Posterior vena cava (tissue), 2 donors: ENCODE results near the gene CDC73. TPM values are rescaled to one million over a fixed set of nuclear protein-coding genes. Genes with fewer than 3 reads are reported as not detected.
"Not testable (repeated sequence)": the region's sequence is repeated elsewhere in the genome, so short reads cannot be mapped to it uniquely, and the experiment has no call there.

ENCODE experiments used
- DNase-seq: peaks from one replicate; pipeline ENCODE4 v3.0.0-alpha.2; 2020; ENCODE audit warnings: low spot score
- intact Hi-C, 2 donors: fragments of 100-400 bp; cut with DNase I; formaldehyde crosslinking; loops; one replicate each; pipeline versions ENCODE4 v1.14.1 to v1.14.2; 2022 to 2023
- total RNA-seq, 2 donors: library from RNA; stranded (reverse); fragmentation: NEBNext Ultra II Directional; extraction: Animal tissue kit (Norgen Biotek cat#: 25700); gene quantifications; one replicate each; pipeline ENCODE4 v1.2.1, GENCODE V29; 2021
- donor health status: DM: yes; HTN: yes; CAD: no.
- donor health status: DM: yes; HTN: yes; CAD: no.

The CDC73 gene
- total RNA-seq, 2 donors from 2014 or later: 70.0 to 79.1 TPM

- DNase-seq: no peak
- intact Hi-C loops: no loop called here
Measured at GRCh38 chr1:193156117-193156821, 34.4 kb downstream of the CDC73 start.

- DNase-seq: no peak
- intact Hi-C loops: no loop called here
Measured at GRCh38 chr1:193156822-193157142, 35.0 kb downstream of the CDC73 start.

DNA sequence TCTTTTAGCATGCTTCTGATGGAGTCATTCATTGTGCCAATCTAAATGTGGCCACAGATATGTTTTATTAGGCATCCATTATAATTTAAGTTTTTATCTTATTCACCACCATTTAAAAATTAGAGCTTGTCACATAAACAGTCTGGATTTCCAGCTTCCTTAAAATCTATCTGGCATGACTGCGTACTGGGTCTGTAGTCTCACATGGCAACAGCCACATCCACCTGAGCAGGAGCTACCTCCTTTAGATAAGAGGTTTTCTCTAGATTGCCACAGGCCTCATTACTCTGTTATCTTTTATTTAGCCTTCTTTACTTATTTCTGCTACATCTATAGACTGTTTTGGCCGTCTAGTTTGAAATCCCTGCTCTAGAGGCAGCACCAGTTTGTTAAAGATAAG lies 35.5 kb downstream of the CDC73 start:
- no peak for DNase-seq
- intact Hi-C loops: no loop called here

GRCh38 chr1:193176113-193176512 lies 54.3 kb downstream of the CDC73 start:
- intact Hi-C loops: no loop called here
- no peak for DNase-seq

GRCh38 chr1:193176788-193177187 lies 55.0 kb downstream of the CDC73 start:
- no peak for DNase-seq
- intact Hi-C loops: no loop called here

DNA sequence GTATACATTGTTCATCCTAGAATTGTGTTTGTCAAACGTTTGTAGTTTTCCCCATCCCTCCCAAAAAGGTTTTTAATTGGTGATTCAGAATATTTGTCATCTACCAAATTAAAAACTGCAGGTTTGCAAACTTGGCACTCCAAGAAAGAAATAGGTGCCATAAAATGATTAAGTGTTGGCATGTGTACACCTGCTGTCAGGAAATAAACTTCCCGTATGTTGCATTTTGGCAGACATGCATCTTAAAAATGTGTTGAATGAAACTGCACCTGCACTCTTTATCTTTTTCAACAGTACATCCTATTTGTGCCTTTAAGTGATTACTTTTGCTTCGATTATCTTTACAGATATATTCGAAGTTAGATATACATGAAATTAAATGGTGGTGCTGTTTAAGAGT lies 57.3 kb downstream of the CDC73 start:
- intact Hi-C loops: no loop called here
- no peak for DNase-seq

- intact Hi-C loops: no loop called here
- DNase-seq: no peak
Measured at GRCh38 chr1:193181536-193181935, 59.7 kb downstream of the CDC73 start.

GRCh38 chr1:193181985-193182384 lies 60.2 kb downstream of the CDC73 start:
- intact Hi-C loops: no loop called here
- no peak for DNase-seq

GRCh38 chr1:193183019-193183627 lies 61.3 kb downstream of the CDC73 start:
- no peak for DNase-seq
- intact Hi-C loops: no loop called here

DNA sequence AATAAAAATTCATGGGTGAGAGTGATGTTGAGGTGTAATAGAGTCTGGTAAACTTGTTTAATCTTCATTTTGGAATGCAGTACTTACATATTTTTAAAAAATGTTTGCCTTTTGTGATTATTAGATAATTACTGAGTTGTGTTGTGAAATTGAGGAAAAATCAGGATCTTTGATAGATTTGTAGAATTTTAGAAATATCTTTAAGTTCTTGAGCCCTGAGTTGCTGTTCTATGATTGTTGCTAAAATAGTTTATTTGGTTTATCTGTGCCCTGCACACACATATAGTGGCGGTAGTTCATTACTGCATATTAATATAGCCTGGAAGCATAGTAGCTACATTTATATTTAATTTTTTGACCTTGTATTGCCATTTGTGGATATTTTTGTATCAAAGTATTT lies 62.9 kb downstream of the CDC73 start:
- no peak for DNase-seq
- intact Hi-C loops: no loop called here

DNA sequence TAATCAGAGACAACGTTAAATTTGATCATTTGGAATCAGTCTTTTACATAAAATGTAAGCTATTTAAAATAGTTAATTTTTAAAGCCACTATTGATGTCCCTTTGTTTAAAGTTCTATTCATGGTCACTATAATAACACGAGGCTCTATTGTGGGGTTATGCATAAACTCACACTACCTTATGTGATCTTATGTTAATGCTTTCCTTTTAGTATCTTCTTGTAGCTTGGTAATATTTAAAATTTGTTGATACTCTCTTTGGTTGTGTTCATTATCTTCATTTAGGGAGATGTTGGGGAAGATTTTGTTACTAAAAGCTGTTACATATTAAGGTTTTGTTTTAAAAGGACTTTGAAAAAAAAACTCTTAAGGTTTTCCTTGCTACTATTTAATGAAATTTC lies 63.4 kb downstream of the CDC73 start:
- no peak for DNase-seq
- intact Hi-C loops: no loop called here

DNA sequence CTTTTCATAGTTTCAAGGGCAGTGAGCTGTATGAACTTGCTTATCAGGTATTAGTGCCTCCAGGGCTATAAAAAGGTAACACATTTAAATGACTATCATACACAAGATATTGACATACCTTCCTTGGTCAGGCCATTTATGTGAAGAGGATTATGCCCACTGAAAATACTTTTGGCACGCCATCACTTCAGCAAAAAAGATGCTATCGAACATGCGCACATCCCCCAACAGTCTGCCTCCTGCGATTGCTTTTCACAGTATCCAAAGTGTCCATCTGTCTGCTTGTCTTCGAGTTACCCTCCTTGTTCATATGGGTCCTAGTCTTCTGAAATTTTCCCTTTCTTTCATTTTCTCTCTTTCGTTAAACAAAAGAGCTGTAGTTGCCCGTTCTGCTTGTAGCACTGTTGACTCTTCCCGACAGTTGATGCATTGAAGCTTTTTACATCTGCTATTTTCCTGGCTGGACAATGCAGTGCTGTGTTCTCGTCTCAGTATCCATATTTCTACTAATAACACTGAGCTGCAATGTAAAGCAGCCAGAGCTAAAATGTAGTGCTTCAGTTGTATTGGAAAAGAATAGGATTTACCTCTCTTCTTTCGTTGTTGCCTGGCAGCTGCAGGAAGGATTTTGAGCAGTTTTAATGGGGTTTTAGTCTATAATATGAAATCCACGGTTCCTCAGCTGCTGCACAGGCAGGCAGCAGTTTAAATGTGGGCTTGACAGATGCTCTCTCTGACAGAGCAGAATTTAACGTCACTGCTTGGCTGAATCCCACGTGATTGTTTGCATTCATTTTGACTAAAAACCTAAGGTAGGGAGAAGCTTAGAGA lies 64.3 kb downstream of the CDC73 start, which contains the start of gene B3GALT2:
TSS of gene B3GALT2 (minus strand) at position 713 of the 831 bp plus-strand sequence. CDS start 5,051 bp downstream, outside the sequence.
- no peak for DNase-seq
- intact Hi-C loops: no loop called here

DNA sequence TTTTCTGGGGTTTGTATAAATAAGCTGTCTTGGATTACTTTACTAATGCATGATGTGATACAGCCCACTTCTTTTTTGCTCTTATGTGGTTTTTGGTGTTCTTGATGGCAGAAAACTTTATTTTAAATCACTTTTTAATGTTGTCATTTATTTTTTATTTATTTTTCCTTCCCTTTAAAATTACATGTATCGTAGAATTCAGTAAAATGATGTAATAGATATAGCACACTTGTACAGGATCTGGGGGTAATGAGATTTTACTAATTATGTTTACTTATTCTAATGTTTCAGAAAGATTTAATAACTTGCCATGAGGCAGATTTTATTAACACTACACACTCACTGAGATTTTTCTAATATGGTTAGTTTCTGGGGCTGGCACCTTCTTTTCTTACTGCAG lies 65.3 kb downstream of the CDC73 start:
- intact Hi-C loops: no loop called here
- no peak for DNase-seq

DNA sequence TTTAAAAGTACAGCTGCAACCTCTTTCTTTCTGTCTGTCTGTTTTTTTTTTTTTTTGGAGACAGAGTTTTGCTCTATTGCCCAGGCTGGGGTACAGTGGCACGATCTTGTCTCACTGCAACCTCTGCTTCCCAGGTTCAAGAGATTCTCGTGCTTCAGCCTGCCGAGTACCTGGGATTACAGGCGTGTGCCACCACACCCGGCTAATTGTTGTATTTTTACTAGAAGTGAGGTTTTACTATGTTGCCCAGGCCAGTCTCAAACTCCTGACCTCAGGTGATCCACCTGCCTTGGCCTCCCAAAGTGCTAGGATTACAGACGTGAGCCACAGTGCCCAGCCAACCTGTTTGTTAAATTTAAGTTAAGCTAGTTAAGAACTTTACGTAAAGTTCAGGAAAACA lies 67.1 kb downstream of the CDC73 start:
- intact Hi-C loops, DNase-seq: not testable (repeated sequence)

- intact Hi-C loops: no loop called here
Measured at GRCh38 chr1:193189442-193190095, 67.7 kb downstream of the CDC73 start.

DNA sequence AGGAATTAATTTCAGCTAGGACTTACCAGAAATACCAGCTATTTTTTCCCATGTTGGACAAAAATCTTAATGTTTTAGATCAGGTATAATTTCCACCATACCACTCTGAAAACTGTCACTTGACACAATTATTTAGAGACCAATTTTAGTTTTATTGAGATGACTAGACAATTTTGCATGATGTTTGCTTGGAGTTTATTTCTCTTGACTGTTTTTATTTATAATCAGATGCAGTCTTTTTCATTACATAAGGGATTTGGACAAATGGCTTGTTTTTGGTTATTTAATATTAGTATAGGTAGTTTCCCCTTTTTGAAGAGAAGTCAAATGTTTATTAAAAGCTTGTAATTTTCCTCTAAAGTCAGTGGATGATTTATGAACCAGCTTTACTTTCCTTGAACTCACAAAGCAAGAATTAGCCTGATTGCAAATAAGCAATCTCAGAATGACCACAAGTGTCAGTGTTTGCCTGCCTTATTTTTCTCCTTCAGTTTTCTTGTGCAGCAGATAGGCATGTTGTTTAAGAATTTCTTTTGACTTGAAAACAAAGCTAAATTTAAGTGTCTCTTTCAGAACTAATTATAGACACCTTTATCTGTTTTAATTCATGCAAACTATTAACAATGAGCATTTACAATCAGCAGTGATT lies 68.4 kb downstream of the CDC73 start:
- no peak for DNase-seq
- intact Hi-C loops: no loop called here

More at GRCh38 chr1:193189442-193190095, 67.7 kb downstream of the CDC73 start:
- DNase-seq: no peak

DNA sequence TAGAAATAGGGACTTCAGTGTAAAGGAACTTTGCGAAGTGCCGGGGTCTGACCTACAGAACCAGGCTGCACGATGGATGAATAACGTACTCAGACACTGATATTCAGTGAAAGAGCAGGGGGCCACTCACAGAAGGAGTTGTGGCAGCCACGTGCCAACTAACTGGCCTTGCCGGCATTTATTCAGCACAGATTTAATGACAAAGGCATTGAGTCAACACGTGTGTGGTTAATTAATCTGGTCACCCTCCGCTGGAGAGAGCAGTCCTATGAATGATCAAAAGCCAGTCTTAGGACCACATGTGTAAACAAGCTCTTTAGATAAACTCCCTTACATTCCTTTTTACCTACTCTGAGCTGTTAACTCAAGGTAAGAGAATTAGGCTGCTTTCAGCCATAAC lies 70.8 kb downstream of the CDC73 start:
- intact Hi-C loops: no loop called here
- no peak for DNase-seq

DNA sequence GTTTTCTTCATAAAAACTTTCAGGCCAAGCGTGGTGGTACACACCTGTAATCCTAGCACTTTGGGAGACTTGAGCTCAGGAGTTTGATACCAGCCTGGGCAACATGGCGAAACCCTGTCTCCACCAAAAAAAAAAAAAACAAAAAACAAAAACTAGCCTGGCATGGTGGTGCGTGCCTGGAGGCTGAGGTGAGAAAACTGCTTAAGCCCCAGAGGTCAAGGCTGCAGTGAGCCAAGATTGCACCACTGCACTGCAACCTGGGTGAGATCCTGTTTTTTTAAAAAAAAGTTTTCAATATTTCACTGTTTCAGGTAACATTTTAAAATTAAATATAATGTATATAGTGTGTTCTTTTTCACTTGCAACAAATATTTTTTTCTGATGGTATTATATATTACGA lies 78.1 kb downstream of the CDC73 start:
- intact Hi-C loops: no loop called here
- DNase-seq: no peak

GRCh38 chr1:193201021-193201420 lies 79.2 kb downstream of the CDC73 start:
- intact Hi-C loops: no loop called here
- no peak for DNase-seq
